HepG2 (cell line): Measurements from ENCODE around the gene SLC23A3. TPM values are rescaled to one million over a fixed set of nuclear protein-coding genes. Genes with fewer than 3 reads are reported as not detected.

ENCODE experiments used
- ATAC-seq: fragments of 200-7000 bp; cut with Tn5 transposase; 3 replicates; pipeline ENCODE4 v1.9.1; 2020; ENCODE audit warnings: mild to moderate bottlenecking, moderate library complexity
- BruUV-seq: library from RNA; stranded (reverse); fragments of 400-500 nt; replicated peaks from 2 replicates; lab custom pipeline; 2021; lab: Mats Ljungman, UMichigan
- CTCF ChIA-PET: fragments of 300-600 bp; formaldehyde crosslinking; extraction: SDS; loops from one replicate; lab custom pipeline; 2021; ENCODE audit warnings: low total read pairs, inconsistent platforms, low intra/inter-chr PET ratio; lab: Yijun Ruan, JAX
- POLR2A ChIA-PET: fragments of 350-600 bp; sonication (Branson Sonifier 250); formaldehyde crosslinking; loops from one replicate; lab custom pipeline; 2020; ENCODE audit warnings: antibody characterized with exemption, inconsistent platforms; lab: Yijun Ruan, JAX
- DNase-seq: peaks from one replicate; pipeline ENCODE4 v3.0.0-alpha.2; 2015; ENCODE audit warnings: low spot score
- FAIRE-seq: peaks from 3 replicates; lab custom pipeline; 2011; peaks lifted over from hg19 to GRCh38; lab: Jason Lieb, UNC
- H2AFZ ChIP-seq: one replicate; pipeline ENCODE4 v1.6.1; 2011; ENCODE audit warnings: low read length, inconsistent platforms
- H3K27ac ChIP-seq: fragments of 300-600 bp; 3 replicates; pipeline ENCODE4 v1.8.0; 2011; ENCODE audit warnings: mixed run types, mild to moderate bottlenecking, mixed read lengths, low read length, inconsistent platforms; ENCODE audit not compliant: insufficient read depth; ENCODE audit errors: extremely low read length
- H3K27me3 ChIP-seq, 2 experiments: fragments of 200-600 bp in 1 of 2; 2 replicates in 1 of 2; 3 replicates in 1 of 2; pipeline versions ENCODE4 v1.6.0 to v1.8.0; 2011; ENCODE audit warnings: low read length in 2 of 2, mild to moderate bottlenecking in 2 of 2, moderate library complexity in 2 of 2, inconsistent platforms in 1 of 2; ENCODE audit not compliant: insufficient read depth in 2 of 2, control insufficient read depth in 1 of 2
- H3K36me3 ChIP-seq, 2 experiments: fragments of 200-600 bp in 1 of 2; replicated peaks in 1 of 2; 2 replicates in 1 of 2; 3 replicates in 1 of 2; pipeline versions ENCODE4 v1.5.1 to v1.8.0; 2011; ENCODE audit warnings: low read length in 2 of 2, inconsistent platforms in 1 of 2; ENCODE audit not compliant: insufficient read depth in 2 of 2, control insufficient read depth in 1 of 2
- H3K4me1 ChIP-seq: 2 replicates; pipeline ENCODE4 v1.5.1; 2012; ENCODE audit warnings: low read length, inconsistent platforms; ENCODE audit not compliant: insufficient read depth
- H3K4me2 ChIP-seq: 2 replicates; pipeline ENCODE4 v1.6.0; 2011; ENCODE audit warnings: low read depth, low read length, inconsistent platforms
- H3K4me3 ChIP-seq, 3 experiments: fragments of 200-600 bp in 1 of 3; sonication (generic), shearing (Covaris generic) in 1 of 3; replicated peaks in 1 of 3; 2 replicates each; pipeline ENCODE4 v1.5.1; 2011 to 2016; ENCODE audit warnings: low read length in 3 of 3, inconsistent platforms in 2 of 3, low read depth in 2 of 3, mild to moderate bottlenecking in 2 of 3, control low read depth in 1 of 3, mixed read lengths in 1 of 3; ENCODE audit not compliant: insufficient read depth in 1 of 3
- H3K79me2 ChIP-seq: one replicate; pipeline ENCODE4 v1.6.1; 2011; ENCODE audit warnings: low read length, inconsistent platforms; ENCODE audit not compliant: insufficient read depth
- H3K9ac ChIP-seq: 2 replicates; pipeline ENCODE4 v1.6.0; 2011; ENCODE audit warnings: mild to moderate bottlenecking, low read depth, low read length, inconsistent platforms; ENCODE audit not compliant: insufficient read depth
- H3K9me3 ChIP-seq: 2 replicates; pipeline ENCODE4 v1.5.1; 2012; ENCODE audit warnings: mild to moderate bottlenecking, low read length
- H4K20me1 ChIP-seq: 2 replicates; pipeline ENCODE4 v1.6.0; 2011; ENCODE audit warnings: inconsistent platforms, mild to moderate bottlenecking, low read length, moderate library complexity; ENCODE audit not compliant: insufficient read depth
- ARID2 ChIP-seq: sonication (generic); formaldehyde crosslinking; IDR thresholded peaks from 2 replicates; pipeline ENCODE4 v1.8.1; 2022; ENCODE audit warnings: mild to moderate bottlenecking, missing genetic modification reagents, borderline replicate concordance
- ATF6 ChIP-seq: sonication (generic); formaldehyde crosslinking; conservative IDR thresholded peaks from 2 replicates; pipeline ENCODE4 v1.4.0; 2020; ENCODE audit warnings: missing genetic modification reagents
- MYNN ChIP-seq: sonication (generic); formaldehyde crosslinking; IDR thresholded peaks from 2 replicates; pipeline ENCODE4 v1.4.0; 2020; ENCODE audit warnings: mild to moderate bottlenecking, low read depth, missing genetic modification reagents
- NFKBIZ ChIP-seq: IDR thresholded peaks from 2 replicates; pipeline ENCODE4 v1.6.1; 2018; ENCODE audit warnings: missing genetic modification reagents, missing compliant biosample characterization
- NFYB ChIP-seq: sonication (generic); formaldehyde crosslinking; IDR thresholded peaks from 2 replicates; pipeline ENCODE4 v1.4.0; 2020; ENCODE audit warnings: missing genetic modification reagents
- NRL ChIP-seq: sonication (generic); formaldehyde crosslinking; IDR thresholded peaks from 2 replicates; pipeline ENCODE4 v1.5.0; 2020; ENCODE audit warnings: missing genetic modification reagents, mild to moderate bottlenecking, moderate library complexity, borderline replicate concordance
- PITX1 ChIP-seq: sonication (generic); formaldehyde crosslinking; IDR thresholded peaks from 2 replicates; pipeline ENCODE4 v1.5.1; 2020; ENCODE audit warnings: mild to moderate bottlenecking, missing genetic modification reagents
- RFXAP ChIP-seq: sonication (generic); formaldehyde crosslinking; IDR thresholded peaks from 2 replicates; pipeline ENCODE4 v1.4.0; 2020; ENCODE audit warnings: missing genetic modification reagents, borderline replicate concordance
- RORA ChIP-seq: sonication (generic); formaldehyde crosslinking; IDR thresholded peaks from 2 replicates; pipeline ENCODE4 v1.5.0; 2020; ENCODE audit warnings: mild to moderate bottlenecking, missing genetic modification reagents, moderate library complexity
- RXRB ChIP-seq: IDR thresholded peaks from 2 replicates; pipeline ENCODE4 v1.6.1; 2016; ENCODE audit warnings: borderline replicate concordance, missing genetic modification reagents, missing compliant biosample characterization
- SIX1 ChIP-seq: sonication (generic); formaldehyde crosslinking; IDR thresholded peaks from 2 replicates; pipeline ENCODE4 v1.4.0; 2020; ENCODE audit warnings: missing genetic modification reagents, borderline replicate concordance
- ZBTB7A ChIP-seq: sonication (generic); formaldehyde crosslinking; IDR thresholded peaks from 2 replicates; pipeline ENCODE4 v1.8.0; 2022; ENCODE audit warnings: mild to moderate bottlenecking, missing genetic modification reagents
- ZNF264 ChIP-seq: sonication (generic); formaldehyde crosslinking; IDR thresholded peaks from 2 replicates; pipeline ENCODE4 v1.4.0; 2020; ENCODE audit warnings: missing genetic modification reagents
- ZNF275 ChIP-seq: sonication (generic); formaldehyde crosslinking; IDR thresholded peaks from 2 replicates; pipeline ENCODE4 v1.8.0; 2022; ENCODE audit warnings: missing genetic modification reagents, mild to moderate bottlenecking, inconsistent platforms, borderline replicate concordance
- ZNF33B ChIP-seq: sonication (generic); formaldehyde crosslinking; IDR thresholded peaks from 2 replicates; pipeline ENCODE4 v1.5.1; 2020; ENCODE audit warnings: mild to moderate bottlenecking, missing genetic modification reagents
- ZNF563 ChIP-seq: sonication (generic); formaldehyde crosslinking; IDR thresholded peaks from 2 replicates; pipeline ENCODE4 v1.8.0; 2022; ENCODE audit warnings: mild to moderate bottlenecking, moderate library complexity, missing genetic modification reagents
- WGBS: methylation state at CpG from one replicate; pipeline ENCODE4 v1.1.6; 2017; ENCODE audit warnings: low lambda C conversion rate; 5-methylcytosine and 5-hydroxymethylcytosine counted together
- in situ Hi-C: cut with HindIII; loops from 2 replicates; pipeline ENCODE4 v1.10.0; 2017; ENCODE audit warnings: low pct_unique_long_range_greater_than_20kb; ENCODE audit not compliant: extremely low pct_ligation_motif_present
- intact Hi-C: fragments of 100-400 bp; cut with micrococcal nuclease; formaldehyde crosslinking; loops from one replicate; pipeline ENCODE4 v1.10.0; 2022; ENCODE audit not compliant: unreplicated experiment
- polyA plus RNA-seq, 8 experiments: library from polyadenylated mRNA; depleted of rRNA in 3 of 8; stranded (reverse) in 7 of 8; unstranded in 1 of 8; fragments of >200 nt; fragmentation: Illumina TruSeq in 4 of 8; extraction: Trizol in 4 of 8; gene quantifications; 2 replicates each; pipeline versions ENCODE4 v1.2.1 to v1.2.3, GENCODE V29; 2011 to 2016; ENCODE audit warnings: low read depth in 4 of 8, missing spikeins in 1 of 8, mixed read lengths in 1 of 8; ENCODE audit not compliant: insufficient read depth in 1 of 8
- total RNA-seq, 5 experiments: library from RNA; depleted of rRNA; stranded (reverse); fragments of >200 nt; fragmentation: Illumina TruSeq; extraction: Trizol; gene quantifications; 2 replicates each; pipeline ENCODE4 v1.2.3, GENCODE V29; 2016; ENCODE audit warnings: low read depth in 1 of 5
- TF ChIP-seq, protein P1 (sequence below): conservative IDR thresholded peaks from 2 replicates; pipeline ENCODE4 v1.6.1; 2018; ENCODE audit warnings: missing genetic modification reagents
- TF ChIP-seq, protein P2 (sequence below): sonication (generic); formaldehyde crosslinking; IDR thresholded peaks from 2 replicates; pipeline ENCODE4 v1.5.0; 2020; ENCODE audit warnings: mild to moderate bottlenecking, missing genetic modification reagents
- TF ChIP-seq, protein P3 (sequence below): sonication (generic); formaldehyde crosslinking; IDR thresholded peaks from 2 replicates; pipeline ENCODE4 v1.4.0; 2020; ENCODE audit warnings: missing genetic modification reagents, borderline replicate concordance

Gene SLC23A3
- total and polyA plus RNA-seq, 2 of the 13 experiments (the other 11 are each of a cell fraction or from before 2014, with no cell fraction given) = 0.38 to 0.78 TPM

GRCh38 chr2:219129589-219129988, 40.2 kb downstream of the SLC23A3 start:
- no peaks in the 10 kb centered on the region; a peak in 1 of 5 replicates for H3K36me3 ChIP-seq
- intact Hi-C loops = no loop called here
- CTCF ChIA-PET = no interaction called here

More at GRCh38 chr2:219129589-219129988, 40.2 kb downstream of the SLC23A3 start:
- Histone ChIP-seq H3K27ac (no peak overlapping the region), H3K9me3 (no peaks in the 10 kb centered on the region), H3K27me3 (no peaks in the 10 kb centered on the region), H3K4me3 (no peak overlapping the region), H4K20me1 (peaks cover 23% of the 10 kb centered on the region), H3K4me1 (peaks cover 51% of the 10 kb centered on the region), H3K4me2 (no peak overlapping the region), H3K79me2 (no peaks in the 10 kb centered on the region), H2AFZ (no peak overlapping the region), H3K9ac (no peak overlapping the region)
- in situ Hi-C loops = no loop called here
- no peak for FAIRE-seq
- DNase-seq = no peak
- 97% methylated on average over 16 of the region's 16 CpGs for WGBS
- ATAC-seq = no peak
- no TSS peak for BruUV-seq
- POLR2A ChIA-PET = no interaction called here
- TF ChIP-seq RFXAP (CRISPR knock-in tag) (no peak), ZBTB7A (CRISPR knock-in tag) (no peak), NFYB (CRISPR knock-in tag) (no peak), ZNF275 (CRISPR knock-in tag) (no peak), ZNF33B (no peak), RXRB (CRISPR knock-in tag) (no peak), MYNN (CRISPR knock-in tag) (no peak), PITX1 (CRISPR knock-in tag) (no peak), SIX1 (no peak), NFKBIZ (CRISPR knock-in tag) (no peak), ATF6 (no peak), ZNF264 (no peak), ARID2 (CRISPR knock-in tag) (no peak), NRL (CRISPR knock-in tag) (no peak), RORA (no peak), ZNF563 (CRISPR knock-in tag) (no peak)
- TF ChIP-seq, protein P1, sequence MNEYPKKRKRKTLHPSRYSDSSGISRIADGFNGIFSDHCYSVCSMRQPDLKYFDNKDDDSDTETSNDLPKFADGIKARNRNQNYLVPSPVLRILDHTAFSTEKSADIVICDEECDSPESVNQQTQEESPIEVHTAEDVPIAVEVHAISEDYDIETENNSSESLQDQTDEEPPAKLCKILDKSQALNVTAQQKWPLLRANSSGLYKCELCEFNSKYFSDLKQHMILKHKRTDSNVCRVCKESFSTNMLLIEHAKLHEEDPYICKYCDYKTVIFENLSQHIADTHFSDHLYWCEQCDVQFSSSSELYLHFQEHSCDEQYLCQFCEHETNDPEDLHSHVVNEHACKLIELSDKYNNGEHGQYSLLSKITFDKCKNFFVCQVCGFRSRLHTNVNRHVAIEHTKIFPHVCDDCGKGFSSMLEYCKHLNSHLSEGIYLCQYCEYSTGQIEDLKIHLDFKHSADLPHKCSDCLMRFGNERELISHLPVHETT = no peak
- TF ChIP-seq, protein P2, sequence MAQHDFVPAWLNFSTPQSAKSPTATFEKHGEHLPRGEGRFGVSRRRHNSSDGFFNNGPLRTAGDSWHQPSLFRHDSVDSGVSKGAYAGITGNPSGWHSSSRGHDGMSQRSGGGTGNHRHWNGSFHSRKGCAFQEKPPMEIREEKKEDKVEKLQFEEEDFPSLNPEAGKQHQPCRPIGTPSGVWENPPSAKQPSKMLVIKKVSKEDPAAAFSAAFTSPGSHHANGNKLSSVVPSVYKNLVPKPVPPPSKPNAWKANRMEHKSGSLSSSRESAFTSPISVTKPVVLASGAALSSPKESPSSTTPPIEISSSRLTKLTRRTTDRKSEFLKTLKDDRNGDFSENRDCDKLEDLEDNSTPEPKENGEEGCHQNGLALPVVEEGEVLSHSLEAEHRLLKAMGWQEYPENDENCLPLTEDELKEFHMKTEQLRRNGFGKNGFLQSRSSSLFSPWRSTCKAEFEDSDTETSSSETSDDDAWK = no peak
- TF ChIP-seq, protein P3, sequence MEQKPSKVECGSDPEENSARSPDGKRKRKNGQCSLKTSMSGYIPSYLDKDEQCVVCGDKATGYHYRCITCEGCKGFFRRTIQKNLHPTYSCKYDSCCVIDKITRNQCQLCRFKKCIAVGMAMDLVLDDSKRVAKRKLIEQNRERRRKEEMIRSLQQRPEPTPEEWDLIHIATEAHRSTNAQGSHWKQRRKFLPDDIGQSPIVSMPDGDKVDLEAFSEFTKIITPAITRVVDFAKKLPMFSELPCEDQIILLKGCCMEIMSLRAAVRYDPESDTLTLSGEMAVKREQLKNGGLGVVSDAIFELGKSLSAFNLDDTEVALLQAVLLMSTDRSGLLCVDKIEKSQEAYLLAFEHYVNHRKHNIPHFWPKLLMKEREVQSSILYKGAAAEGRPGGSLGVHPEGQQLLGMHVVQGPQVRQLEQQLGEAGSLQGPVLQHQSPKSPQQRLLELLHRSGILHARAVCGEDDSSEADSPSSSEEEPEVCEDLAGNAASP (CRISPR knock-in tag) = no peak
